ENCODE data around the gene PSMD13.

Gene PSMD13

GRCh38 chr11:251550-251949 lies 14.8 kb downstream of the PSMD13 start:
- H3K9me2 ChIP-seq (replicated peaks; ENCODE audit: insufficient read depth, low read length): no peaks in the 10 kb centered on the region
- H3K9me3 ChIP-seq (ENCODE audit: insufficient read depth, low read length): no peaks in the 10 kb centered on the region
- H4K20me1 ChIP-seq (ENCODE audit: low read depth, low read length): no peaks in the 10 kb centered on the region
- no peaks in the 10 kb centered on the region for H3K79me2 ChIP-seq (ENCODE audit: insufficient read depth, low read length)
- no peak overlapping the region for H3K9ac ChIP-seq (ENCODE audit: low read length)
- H3K27me3 ChIP-seq (ENCODE audit: low read length): no peaks in the 10 kb centered on the region
- H2AFZ ChIP-seq (ENCODE audit: low read depth, low read length, severe bottlenecking): no peak overlapping the region
- no peak overlapping the region for H3K4me3 ChIP-seq (ENCODE audit: insufficient read depth, low read length, poor library complexity, severe bottlenecking)
- no peak overlapping the region for H3K4me2 ChIP-seq (ENCODE audit: low read depth, low read length, poor library complexity, severe bottlenecking)
- H3F3A ChIP-seq (ENCODE audit: insufficient read depth): peaks cover 6% of the 10 kb centered on the region; the same call in 1 of the 2 replicates
- peaks cover 24% of the 10 kb centered on the region for H3K36me3 ChIP-seq (ENCODE audit: low read length)
- H3K27ac ChIP-seq (ENCODE audit: low read depth, low read length): no peak overlapping the region
- no peak for TF ChIP-seq EZH2phosphoT487 (conservative IDR thresholded peaks at IDR 0.05; ENCODE audit: low read length)
- TF ChIP-seq CTCF (IDR thresholded peaks at IDR 0.05; ENCODE audit: insufficient read depth, low read length, poor library complexity, severe bottlenecking): no peak

- Histone ChIP-seq H3K4me2 (ENCODE audit: low read depth, low read length, poor library complexity, severe bottlenecking) (no peak overlapping the region), H3K36me3 (ENCODE audit: low read length) (peaks cover 17% of the 10 kb centered on the region), H3F3A (ENCODE audit: insufficient read depth) (peaks cover 6% of the 10 kb centered on the region; the same call in 1 of the 2 replicates), H3K9ac (ENCODE audit: low read length) (no peak overlapping the region), H3K4me3 (ENCODE audit: insufficient read depth, low read length, poor library complexity, severe bottlenecking) (no peak overlapping the region), H3K9me3 (ENCODE audit: insufficient read depth, low read length) (no peaks in the 10 kb centered on the region), H3K27me3 (ENCODE audit: low read length) (no peaks in the 10 kb centered on the region), H3K9me2 (replicated peaks; ENCODE audit: insufficient read depth, low read length) (no peaks in the 10 kb centered on the region), H2AFZ (ENCODE audit: low read depth, low read length, severe bottlenecking) (no peak overlapping the region), H3K79me2 (ENCODE audit: insufficient read depth, low read length) (no peaks in the 10 kb centered on the region), H4K20me1 (ENCODE audit: low read depth, low read length) (no peaks in the 10 kb centered on the region), H3K27ac (ENCODE audit: low read depth, low read length) (no peak overlapping the region)
- no peak for TF ChIP-seq EZH2phosphoT487 (conservative IDR thresholded peaks at IDR 0.05; ENCODE audit: low read length)
- no peak for TF ChIP-seq CTCF (IDR thresholded peaks at IDR 0.05; ENCODE audit: insufficient read depth, low read length, poor library complexity, severe bottlenecking)
These were observed 15.9 kb downstream of the PSMD13 start for GRCh38 chr11:252666-253065.

- H3K9me2 ChIP-seq (replicated peaks; ENCODE audit: insufficient read depth, low read length): no peaks in the 10 kb centered on the region
- no peak overlapping the region for H3K4me3 ChIP-seq (ENCODE audit: insufficient read depth, low read length, poor library complexity, severe bottlenecking)
- H3K4me2 ChIP-seq (ENCODE audit: low read depth, low read length, poor library complexity, severe bottlenecking): no peak overlapping the region
- H3K36me3 ChIP-seq (ENCODE audit: low read length): peaks cover 14% of the 10 kb centered on the region
- no peaks in the 10 kb centered on the region for H3K27me3 ChIP-seq (ENCODE audit: low read length)
- H3K79me2 ChIP-seq (ENCODE audit: insufficient read depth, low read length): no peaks in the 10 kb centered on the region
- H3K9ac ChIP-seq (ENCODE audit: low read length): no peak overlapping the region
- H3K9me3 ChIP-seq (ENCODE audit: insufficient read depth, low read length): no peaks in the 10 kb centered on the region
- H3K27ac ChIP-seq (ENCODE audit: low read depth, low read length): no peak overlapping the region
- H2AFZ ChIP-seq (ENCODE audit: low read depth, low read length, severe bottlenecking): no peak overlapping the region
- no peaks in the 10 kb centered on the region for H4K20me1 ChIP-seq (ENCODE audit: low read depth, low read length)
- H3F3A ChIP-seq (ENCODE audit: insufficient read depth): peaks cover 6% of the 10 kb centered on the region; the same call in 1 of the 2 replicates
- TF ChIP-seq EZH2phosphoT487 (conservative IDR thresholded peaks at IDR 0.05; ENCODE audit: low read length) (no peak), CTCF (IDR thresholded peaks at IDR 0.05; ENCODE audit: insufficient read depth, low read length, poor library complexity, severe bottlenecking) (no peak)
These were observed 16.5 kb downstream of the PSMD13 start for GRCh38 chr11:253160-253885.
